HG03108 (cell line): ENCODE data around the gene RGS16.
"Not testable (repeated sequence)": the region's sequence is repeated elsewhere in the genome, so short reads cannot be mapped to it uniquely, and the experiment has no call there.

Experiments used
- ATAC-seq: cut with Tn5 transposase; IDR thresholded peaks from one replicate; pipeline ENCODE4 v1.9.1; 2021; ENCODE audit warnings: moderate library complexity; ENCODE audit not compliant: unreplicated experiment

Gene RGS16, protein sequence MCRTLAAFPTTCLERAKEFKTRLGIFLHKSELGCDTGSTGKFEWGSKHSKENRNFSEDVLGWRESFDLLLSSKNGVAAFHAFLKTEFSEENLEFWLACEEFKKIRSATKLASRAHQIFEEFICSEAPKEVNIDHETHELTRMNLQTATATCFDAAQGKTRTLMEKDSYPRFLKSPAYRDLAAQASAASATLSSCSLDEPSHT

DNA sequence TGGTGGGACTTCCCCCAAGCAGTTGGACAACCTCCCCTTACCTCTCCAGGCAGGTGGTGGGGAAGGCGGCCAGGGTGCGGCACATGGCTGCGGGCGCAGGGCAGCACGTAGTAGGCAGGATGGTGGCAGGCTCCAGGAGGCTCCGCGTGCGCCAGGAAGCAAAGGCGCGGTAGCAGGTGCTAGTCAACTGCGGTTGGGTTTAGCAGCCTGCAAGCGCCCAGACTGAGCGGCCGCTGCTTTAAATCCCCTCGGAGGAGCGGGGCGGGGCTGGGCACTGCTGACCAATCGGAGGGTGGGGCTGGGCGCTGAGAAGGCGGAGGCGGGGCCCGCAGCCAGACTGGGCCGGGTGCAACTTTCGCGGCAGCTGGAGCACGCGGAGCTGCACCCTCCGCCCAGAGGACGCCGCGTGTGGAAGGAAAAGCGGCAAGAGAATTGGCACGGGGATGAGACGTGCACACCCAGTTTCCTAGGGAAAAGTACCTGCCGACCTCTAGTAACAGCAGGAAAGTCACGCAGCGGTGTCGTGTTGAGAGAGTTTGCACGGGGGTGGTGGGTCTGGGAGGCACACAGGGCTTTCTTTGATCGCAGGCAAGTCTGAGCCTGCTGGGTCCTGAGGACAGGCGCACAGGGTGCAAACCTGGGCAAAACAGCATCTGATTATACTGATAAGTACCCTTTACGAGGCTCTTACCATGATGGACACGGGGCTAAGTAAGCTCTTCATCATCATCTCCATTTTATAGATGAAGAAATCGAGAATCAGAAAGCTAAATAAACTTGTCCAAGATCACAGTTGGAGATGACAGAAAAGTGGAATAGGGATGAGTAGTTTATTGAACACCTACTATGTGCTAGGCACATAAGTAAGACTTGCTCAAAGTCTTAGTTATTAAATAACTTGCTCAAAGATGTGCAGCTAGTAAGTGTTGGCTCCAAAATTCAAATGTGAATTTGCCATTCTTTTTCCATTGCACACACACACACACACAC, at the start of gene RGS16:
Gene RGS16 (minus strand): TSS at position 215 of the 990 bp plus-strand sequence. CDS start 130 bp downstream, at position 85.
- peak; percentile 86 for ATAC-seq

DNA sequence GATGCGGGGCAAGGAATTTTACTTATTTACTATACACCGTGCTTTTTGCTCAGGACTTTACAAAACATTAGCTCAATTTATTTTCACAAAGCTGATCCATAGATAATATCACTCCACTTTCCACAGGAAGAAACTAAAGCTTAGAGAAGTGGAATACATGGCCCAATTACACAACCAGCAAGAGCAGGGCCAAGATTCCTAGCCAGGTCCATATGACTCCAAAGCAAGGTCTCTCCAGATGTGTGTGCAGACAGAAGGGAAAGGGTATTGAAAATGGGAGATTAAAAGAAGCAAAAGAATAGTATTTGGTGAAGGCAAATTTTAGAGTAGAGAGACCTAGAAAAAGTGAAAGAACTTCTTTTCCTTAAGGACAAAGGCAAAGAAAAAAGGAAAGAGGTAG, 49.8 kb upstream of the RGS16 start:
- no peak for ATAC-seq

DNA sequence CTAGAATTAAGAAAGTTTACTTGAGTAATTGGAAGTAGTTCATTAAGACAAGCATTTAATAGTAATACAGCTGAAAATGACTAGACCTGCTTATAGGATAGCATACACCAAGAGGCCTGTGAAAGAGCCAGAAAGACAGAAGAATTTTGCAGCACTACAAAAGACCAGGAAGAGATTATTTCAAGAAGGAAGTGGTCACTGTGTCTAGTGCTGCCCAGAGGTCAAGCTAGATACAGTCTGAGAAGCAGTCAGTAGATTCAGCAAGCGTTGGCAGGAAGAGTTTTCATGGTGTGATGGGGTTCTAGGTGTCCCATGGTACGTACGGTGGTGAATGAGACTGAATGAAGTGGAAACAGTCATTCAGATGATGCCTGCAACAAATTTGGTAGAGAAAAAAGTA, 48.7 kb upstream of the RGS16 start:
- ATAC-seq = no peak

DNA sequence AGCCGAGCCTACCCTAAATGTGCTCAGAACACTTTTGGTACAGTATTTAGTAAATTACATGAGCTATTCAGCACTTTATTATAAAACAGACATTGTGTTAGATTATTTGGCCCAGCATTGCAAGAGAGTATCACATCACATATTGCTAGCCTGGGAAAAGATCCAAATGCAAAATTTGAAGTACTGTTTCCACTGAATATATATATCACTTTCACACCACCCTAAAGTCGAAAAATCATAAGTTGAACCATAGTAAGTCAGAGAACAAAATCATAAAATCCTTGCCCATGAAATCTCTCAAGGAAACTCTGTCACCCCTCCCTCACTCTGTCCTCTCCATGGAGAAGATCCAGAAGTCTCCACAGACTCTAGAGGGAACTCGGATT, 47.1 kb upstream of the RGS16 start:
- ATAC-seq = no peak

DNA sequence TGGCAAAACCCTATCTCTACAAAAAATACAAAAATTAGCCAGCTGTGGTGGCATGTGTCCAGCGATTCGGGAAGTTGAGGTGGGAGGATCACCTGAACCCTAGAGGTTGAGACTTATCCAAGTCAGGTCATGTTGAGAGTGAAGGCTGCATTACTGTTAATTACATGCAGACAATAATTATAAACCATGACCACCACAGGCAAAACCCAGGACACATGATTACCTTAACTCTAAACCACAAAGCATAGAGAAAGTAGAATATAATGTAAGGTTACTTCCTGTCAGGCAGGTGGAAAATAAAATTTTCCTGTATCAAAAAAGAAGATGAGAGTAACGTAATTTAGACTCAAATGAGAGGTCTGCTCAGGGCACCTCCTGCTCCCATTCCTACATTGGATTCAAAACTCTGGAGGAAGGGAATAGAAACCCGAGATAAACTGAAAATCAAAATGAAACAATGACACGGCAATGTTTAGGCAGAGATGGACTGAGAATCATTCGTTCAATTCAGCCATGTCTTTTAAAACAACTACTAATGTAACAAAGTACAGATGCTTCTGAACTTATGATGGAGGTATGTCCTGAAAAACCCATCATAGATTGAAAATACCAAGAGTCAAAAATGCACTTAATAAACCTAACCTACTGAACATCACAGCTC, 46.6 kb upstream of the RGS16 start:
- no peak for ATAC-seq

DNA sequence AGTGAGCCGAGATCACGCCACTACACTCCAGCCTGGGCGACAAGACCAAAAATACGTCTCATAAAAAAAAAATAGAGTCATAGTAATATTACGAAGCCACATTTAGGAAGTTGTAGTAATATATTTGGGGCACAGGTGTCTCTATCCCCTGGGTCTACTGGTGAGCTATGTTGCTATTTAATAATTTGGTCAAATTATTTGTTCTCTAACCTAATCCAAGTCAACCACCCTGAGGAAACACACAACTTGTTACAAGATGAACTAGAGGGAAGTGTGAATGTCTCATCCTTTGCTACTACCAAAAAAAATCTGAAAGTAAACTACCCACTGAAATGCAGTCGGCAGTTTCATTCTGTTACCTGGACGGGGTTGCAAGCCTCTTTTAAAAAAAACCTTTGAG, 44.9 kb upstream of the RGS16 start:
- ATAC-seq = no peak

DNA sequence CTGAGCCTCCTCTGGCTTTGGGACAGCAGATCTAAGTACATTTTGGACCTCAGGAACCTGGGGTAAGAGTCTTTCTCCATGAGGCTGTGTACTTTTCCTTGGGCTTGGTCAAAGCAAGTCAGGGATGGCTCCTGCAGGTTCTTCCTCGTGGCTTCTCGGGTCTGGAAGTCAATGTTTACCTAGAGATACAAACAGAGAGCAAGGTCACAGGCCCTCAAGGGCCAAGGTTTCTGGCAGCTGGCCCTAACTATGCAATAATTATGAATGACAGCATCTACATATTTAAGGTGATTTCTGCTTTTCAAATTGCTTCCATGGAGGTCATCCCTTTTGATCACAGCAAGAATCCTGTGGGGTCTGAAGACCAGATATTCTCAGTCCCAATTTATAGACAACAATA, 42.5 kb upstream of the RGS16 start:
- no peak for ATAC-seq

DNA sequence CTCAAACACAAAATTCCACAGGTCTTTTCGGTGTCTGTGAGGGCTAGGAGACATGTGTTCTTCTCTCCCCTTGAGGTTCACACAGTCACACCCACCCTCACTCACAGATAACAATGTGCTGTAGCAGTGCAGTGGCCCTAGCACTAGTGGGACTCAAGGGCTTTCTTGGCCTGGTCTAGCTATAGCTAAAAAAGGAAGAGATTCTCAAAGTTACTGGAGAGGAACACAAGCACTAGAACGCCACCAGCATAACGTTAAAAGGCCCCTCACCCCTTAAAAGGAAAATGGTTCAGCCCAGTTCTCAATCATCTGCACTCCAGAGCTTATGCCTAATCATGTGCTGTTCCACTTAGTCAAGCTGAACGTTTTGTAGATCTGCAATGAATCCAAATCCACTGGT, 40.7 kb upstream of the RGS16 start:
- ATAC-seq = no peak

DNA sequence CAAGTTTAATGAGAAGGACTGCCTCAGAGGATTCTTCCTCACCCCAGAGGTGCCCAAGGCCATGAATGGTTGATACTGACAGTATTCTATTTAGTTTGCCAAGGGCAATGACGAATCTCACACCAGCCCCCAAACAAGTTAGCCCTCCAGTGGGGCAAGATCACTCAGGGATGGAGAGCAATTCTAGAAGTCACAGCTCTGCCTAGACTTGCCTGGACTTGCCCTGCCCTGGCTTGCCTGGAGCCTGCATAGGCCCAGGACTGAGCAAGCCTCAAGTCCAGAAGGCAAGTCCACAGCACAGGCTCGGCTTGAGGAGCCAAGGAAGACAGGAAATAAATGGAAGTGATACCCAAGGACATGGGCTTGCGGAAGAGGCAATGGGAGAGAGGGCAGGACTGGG, 39.5 kb upstream of the RGS16 start:
- ATAC-seq = no peak

DNA sequence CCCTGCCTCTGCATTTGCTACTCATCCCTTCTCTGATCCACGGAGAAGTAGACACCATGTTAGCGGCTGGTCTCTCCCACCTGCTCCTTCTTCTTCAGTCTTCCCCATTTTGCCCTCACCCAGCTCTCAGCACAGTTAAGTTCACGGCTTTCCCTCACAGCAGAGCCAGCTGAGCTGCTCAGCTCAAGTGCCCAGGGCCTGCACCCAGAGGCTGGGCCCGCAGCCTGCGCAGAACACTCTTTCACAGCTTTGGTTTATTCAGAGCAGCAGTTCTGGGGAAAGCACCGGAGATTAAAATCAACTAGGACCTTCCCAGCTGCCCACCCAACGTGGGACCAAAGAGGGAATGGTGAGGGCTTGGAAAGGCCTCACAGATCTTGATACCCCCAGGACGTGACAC, 38.3 kb upstream of the RGS16 start:
- ATAC-seq = no peak

DNA sequence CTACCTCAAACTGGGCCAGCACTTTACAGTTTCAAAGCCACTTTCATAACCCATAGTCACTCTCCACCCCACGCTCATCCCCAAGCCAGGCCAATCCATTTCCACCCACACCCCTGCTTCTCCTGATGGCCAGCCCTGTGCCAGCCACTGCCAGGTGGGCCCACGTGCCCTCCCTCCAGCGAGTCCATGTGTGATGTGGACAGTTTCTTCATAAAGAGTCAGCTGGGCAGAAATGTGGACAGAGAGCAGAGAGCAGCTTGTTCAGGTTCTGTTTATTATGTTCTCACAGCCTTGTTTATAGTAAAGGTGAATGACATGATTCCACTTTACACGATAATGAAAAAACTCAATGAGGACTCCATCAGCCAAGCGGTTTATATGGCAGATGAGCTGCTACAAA, 37.4 kb upstream of the RGS16 start:
- no peak for ATAC-seq

DNA sequence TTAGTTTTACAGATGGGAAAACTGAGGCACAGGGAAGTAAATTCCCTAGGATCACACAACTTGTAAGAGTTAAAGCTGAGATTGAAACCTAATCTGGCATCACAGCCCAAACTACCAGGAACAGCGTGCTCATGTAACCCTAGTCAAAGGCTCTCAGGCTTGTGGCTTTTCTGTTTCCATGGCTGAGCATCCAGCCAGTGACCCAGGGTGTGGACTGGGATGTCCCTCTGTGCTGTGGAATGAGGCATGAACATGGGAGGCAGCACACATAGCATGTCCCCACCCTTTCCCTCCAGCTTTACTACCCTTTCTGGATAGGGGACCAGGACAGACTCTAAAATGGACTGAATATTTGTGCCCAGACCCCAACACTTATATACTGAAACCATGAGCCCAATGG, 35.1 kb upstream of the RGS16 start:
- no peak for ATAC-seq

DNA sequence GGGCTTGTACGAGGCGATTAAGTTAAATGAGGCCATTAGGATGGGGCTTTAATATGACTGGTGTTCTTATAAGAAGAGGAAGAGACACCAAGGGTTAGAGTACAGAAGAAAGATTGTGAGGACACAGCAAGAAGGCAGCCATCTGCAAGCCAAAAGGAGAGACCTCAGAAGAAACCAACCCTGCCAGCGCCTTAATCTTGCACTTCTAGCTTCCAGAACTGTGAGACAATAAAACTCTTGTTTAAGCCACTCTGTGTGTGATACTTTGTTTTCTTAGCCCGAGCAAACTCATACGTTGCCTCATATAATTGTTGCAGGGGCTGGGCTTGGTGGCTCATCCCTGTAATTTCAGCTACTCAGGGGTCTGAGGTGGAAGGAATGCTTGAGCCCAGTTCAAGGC, 33.6 kb upstream of the RGS16 start:
- ATAC-seq = no peak

DNA sequence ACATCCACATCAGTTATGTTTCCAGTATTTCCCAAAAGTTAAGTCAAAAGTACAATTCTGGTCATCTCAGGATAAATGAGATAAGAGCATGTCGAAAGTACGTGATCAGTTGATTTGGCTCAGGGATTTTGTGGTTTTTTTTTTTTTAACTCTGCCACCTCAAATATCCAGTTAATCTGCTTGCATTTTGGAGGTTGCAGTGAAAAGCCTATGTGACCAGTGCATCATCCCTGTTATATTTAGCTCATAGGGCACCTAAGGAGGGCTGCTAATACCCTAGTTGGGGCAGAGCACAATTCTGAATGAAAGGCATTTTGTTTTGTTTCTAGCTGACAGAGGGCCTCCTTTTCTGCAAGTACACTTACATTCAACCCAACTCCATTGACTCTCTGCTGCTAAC, 31.7 kb upstream of the RGS16 start:
- no peak for ATAC-seq

DNA sequence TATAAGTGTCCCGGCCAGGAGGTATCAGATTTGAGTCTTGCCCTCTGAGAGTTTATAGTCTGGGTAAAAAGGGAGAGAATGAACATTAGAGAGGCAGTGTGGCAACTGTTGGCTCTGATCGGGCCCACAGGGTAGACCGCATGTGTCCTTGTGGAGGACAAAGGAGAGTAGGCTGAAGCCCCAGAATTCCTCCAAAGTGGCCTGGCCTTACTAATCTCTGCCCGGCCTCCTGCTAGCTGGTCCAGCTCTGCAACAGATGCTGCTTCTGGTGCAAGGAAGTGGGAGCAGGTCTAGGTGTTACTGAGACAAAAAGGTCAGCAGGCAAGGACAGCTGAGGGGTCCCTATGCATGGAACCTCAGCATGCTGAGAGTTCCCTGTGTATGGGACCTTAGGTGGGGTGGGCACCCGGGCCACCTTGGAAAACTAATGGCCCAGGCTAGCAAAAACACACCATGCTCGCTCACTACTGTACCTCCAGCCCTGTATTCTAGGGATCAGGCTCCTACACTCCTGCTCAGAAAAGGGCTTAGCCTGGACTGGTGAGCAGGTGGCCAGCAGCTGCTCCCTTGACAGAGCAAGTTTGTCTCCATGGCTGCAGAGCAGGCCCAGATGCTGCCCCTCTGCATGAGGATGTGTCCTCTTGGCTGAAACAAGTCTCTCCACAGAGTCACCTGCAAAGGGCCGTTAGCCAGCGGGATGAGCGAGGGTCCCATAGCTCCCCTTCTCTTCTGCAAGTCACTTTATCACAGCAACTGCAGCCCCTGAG, 30.3 kb upstream of the RGS16 start:
- no peak for ATAC-seq

DNA sequence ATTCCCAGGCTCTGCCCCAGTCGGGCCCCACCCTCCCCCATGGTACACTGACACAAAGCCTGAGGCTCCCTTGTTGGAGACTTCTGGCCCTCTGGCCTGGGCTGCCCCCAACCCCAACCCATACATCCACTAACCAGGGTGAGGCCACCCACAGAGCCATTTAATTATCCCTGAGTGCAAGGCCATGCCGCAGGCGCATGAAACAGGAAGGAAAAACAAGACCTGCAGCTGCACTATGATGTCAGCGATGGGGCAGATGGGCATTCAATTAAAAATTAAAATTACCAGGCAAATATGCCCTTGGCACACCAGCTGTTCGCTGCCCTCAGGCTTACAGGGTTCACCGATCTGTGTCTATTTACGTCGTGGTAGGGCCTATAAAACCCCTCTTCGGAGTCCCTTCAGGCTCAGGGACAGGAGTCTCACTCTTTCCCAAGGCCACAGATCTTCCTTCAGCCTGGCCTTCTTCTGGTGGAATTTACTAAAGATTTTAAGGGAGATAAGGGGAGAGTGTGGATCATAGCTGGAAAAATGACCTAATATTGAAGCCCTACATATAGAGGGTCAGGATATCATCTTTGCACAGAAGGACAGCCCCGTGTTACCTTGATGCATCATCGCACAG, 29.6 kb upstream of the RGS16 start:
- ATAC-seq = no peak

DNA sequence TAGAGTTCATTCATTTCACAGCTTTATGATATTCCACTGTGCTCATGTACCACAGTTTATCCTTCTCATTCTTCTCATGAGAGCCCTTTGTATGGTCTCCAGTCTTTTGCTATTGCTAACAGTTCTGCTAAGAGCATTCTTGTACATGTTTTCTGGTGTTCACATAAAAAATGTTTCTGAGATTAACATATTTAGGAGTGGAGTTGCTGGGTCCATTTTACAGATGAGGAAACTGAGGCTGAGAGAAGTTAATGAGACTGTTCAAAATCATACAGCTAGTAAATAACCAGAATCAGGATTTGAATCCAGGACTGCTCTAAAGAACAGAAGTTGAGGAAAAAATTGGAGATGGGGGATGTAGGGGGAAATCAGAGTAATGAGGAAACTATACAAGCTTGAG, 28.8 kb upstream of the RGS16 start:
- no peak for ATAC-seq

DNA sequence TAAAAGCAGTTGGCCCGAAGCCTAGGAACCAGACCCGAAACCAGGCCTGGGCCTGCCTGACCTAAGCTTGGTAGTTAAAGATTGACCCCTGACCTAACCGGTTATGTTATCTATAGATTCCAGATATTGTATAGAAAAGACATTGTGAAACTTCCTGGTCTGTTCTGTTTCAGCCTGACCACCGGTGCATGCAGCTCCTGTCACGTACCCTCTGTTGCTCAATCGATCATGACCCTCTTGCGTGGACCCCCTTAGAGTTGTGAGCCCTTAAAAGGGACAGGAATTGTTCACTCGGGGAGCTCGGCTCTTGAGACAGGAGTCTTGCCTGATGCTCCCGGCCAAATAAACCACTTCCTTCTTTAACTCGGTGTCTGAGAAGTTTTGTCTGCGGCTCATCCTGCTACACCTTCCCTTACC, 28.3 kb upstream of the RGS16 start:
- not testable (repeated sequence) for ATAC-seq

DNA sequence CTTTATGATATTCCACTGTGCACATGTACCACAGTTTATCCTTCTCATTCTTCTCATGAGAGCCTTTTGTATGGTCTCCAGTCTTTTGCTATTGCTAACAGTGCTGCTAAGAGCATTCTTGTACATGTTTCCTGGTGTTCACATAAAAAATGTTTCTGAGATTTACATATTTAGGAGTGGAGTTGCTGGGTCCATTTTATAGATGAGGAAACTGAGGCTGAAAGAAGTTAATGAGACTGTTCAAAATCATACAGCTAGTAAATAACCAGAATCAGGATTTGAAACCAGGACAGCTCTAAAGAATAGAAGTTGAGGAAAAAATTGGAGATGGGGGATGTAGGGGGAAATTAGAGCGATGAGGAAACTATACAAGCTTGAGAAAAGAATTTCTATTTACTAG, 27.8 kb upstream of the RGS16 start:
- ATAC-seq = no peak

DNA sequence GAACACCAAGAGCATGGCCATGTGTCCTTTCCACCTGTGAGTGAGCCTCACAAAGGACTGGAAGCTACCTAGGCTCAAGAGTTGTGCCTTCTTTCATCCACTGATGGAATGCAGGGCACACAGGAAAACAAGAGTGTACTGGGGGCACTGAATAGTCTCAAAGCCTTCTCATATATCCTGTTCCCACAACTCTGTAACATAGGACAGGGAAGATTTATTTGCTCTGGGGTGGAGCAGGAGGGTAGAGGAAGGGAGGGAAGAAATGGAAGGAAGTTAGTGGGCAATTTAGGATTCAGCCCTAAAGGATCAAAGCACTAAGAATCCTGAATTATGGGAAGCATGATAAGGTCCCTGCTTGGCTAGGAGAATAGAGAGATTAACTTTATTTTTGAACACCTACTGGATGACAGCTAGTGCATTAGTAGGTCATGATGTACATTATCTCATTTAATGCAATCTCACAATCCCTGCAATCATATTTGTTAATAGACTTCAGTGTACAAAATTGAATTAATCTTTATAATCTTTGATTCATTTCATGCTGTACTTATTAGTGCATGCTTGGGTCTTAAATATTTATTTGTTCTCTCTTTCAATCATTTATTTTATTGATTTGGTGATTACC, 27.0 kb upstream of the RGS16 start:
- no peak for ATAC-seq
